ENCODE data around the gene ANKRD27.

DNA sequence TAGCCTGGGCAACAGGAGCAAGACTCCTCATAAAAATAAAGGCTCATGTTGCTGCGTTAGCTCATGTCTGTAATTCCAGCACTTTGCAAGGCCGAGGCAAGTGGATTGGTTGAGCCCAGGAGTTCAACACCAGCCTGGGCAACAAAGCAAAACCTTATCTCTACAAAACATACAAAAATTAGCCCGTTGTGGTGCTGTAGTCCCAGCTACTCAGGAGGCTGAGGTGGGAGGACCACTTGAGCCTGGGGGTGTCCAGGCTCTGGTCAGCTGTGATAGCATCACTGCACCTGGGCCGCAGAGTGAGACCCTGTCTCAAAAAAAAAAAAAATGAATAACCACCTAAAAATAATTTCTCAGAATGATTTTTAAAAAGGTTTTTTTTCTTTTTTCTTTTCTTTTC, 12.7 kb upstream of the ANKRD27 start:
- TF ChIP-seq, protein P1, sequence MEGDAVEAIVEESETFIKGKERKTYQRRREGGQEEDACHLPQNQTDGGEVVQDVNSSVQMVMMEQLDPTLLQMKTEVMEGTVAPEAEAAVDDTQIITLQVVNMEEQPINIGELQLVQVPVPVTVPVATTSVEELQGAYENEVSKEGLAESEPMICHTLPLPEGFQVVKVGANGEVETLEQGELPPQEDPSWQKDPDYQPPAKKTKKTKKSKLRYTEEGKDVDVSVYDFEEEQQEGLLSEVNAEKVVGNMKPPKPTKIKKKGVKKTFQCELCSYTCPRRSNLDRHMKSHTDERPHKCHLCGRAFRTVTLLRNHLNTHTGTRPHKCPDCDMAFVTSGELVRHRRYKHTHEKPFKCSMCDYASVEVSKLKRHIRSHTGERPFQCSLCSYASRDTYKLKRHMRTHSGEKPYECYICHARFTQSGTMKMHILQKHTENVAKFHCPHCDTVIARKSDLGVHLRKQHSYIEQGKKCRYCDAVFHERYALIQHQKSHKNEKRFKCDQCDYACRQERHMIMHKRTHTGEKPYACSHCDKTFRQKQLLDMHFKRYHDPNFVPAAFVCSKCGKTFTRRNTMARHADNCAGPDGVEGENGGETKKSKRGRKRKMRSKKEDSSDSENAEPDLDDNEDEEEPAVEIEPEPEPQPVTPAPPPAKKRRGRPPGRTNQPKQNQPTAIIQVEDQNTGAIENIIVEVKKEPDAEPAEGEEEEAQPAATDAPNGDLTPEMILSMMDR (IDR thresholded peaks at IDR 0.05 in 2 of 3, conservative IDR thresholded peaks at IDR 0.05 in 1 of 3; ENCODE audit: borderline replicate concordance in 1 of 3, insufficient read depth in 1 of 3, low read depth in 2 of 3, low read length in 2 of 3), result no peak
- TF ChIP-seq POLR2A (IDR thresholded peaks at IDR 0.05; ENCODE audit: borderline replicate concordance, extremely low read depth, insufficient read depth, insufficient read length) (no peak), ZNF274 (IDR thresholded peaks at IDR 0.05; ENCODE audit: low read depth, low read length) (no peak)
